Spleen (tissue), 11 donors: ENCODE results near the gene FNDC7. TPM values are rescaled to one million over a fixed set of nuclear protein-coding genes. Genes with fewer than 3 reads are reported as not detected.
A peak's percentile ranks its signal among the peaks of the same experiment; 100 is the strongest.

Experiments used
- DNase-seq: peaks from one replicate; pipeline ENCODE4 v3.0.0-alpha.2; 2020
- H3K27ac ChIP-seq, 8 donors: fragments of 200-600 bp; sonication (generic) in 7 of 8; 1 replicate in 4 of 8; 2 replicates in 4 of 8; pipeline versions ENCODE4 v1.5.0 to v1.8.0; 2016 to 2021; ENCODE audit warnings: inconsistent platforms in 4 of 8, mild to moderate bottlenecking in 4 of 8, moderate library complexity in 1 of 8
- H3K27me3 ChIP-seq, 7 donors: fragments of 200-600 bp; sonication (generic) in 6 of 7; replicated peaks in 1 of 7; 1 replicate in 4 of 7; 2 replicates in 3 of 7; pipeline versions ENCODE4 v1.5.0 to v1.8.0; 2016 to 2021; ENCODE audit warnings: inconsistent platforms in 3 of 7, mild to moderate bottlenecking in 1 of 7
- H3K36me3 ChIP-seq, 6 donors: fragments of 200-600 bp; sonication (generic) in 5 of 6; 1 replicate in 4 of 6; 2 replicates in 2 of 6; pipeline versions ENCODE4 v1.5.0 to v1.8.0; 2016 to 2021; ENCODE audit warnings: inconsistent platforms in 2 of 6
- H3K4me1 ChIP-seq, 6 donors: fragments of 200-600 bp; sonication (generic) in 5 of 6; 1 replicate in 3 of 6; 2 replicates in 3 of 6; pipeline versions ENCODE4 v1.5.0 to v1.8.0; 2016 to 2021; ENCODE audit warnings: inconsistent platforms in 3 of 6
- H3K4me3 ChIP-seq, 8 donors: fragments of 200-600 bp; sonication (generic) in 7 of 8; 1 replicate in 4 of 8; 2 replicates in 4 of 8; pipeline versions ENCODE4 v1.5.0 to v1.8.0; 2016 to 2021; ENCODE audit warnings: inconsistent platforms in 4 of 8, mild to moderate bottlenecking in 4 of 8, moderate library complexity in 2 of 8
- H3K9me3 ChIP-seq, 8 donors: fragments of 200-600 bp; sonication (generic) in 7 of 8; 1 replicate in 4 of 8; 2 replicates in 4 of 8; pipeline versions ENCODE4 v1.5.0 to v1.8.0; 2016 to 2021; ENCODE audit warnings: inconsistent platforms in 4 of 8
- CTCF ChIP-seq, 11 experiments: fragments of 200-600 bp in 7 of 11; fragments of 450-650 bp in 4 of 11; sonication (generic) in 4 of 11; IDR thresholded peaks in 8 of 11; conservative IDR thresholded peaks in 3 of 11; 1 replicate in 7 of 11; 2 replicates in 4 of 11; pipeline versions ENCODE4 v1.4.0 to v1.8.0; 2016 to 2021; ENCODE audit warnings: antibody characterized with exemption in 11 of 11, inconsistent platforms in 4 of 11, mild to moderate bottlenecking in 1 of 11
- POLR2A ChIP-seq, 3 donors: fragments of 450-650 bp; IDR thresholded peaks; one replicate each; pipeline ENCODE4 v1.5.1; 2017; ENCODE audit warnings: antibody characterized with exemption in 3 of 3, mild to moderate bottlenecking in 1 of 3
- POLR2AphosphoS5 ChIP-seq, 3 donors: sonication (generic); formaldehyde crosslinking; IDR thresholded peaks; one replicate each; pipeline ENCODE4 v1.5.1; 2017; ENCODE audit warnings: antibody characterized with exemption in 3 of 3
- WGBS, 5 donors: extraction: QIAGEN DNeasy Blood & Tissue Kit in 3 of 5; methylation state at CpG; one replicate each; pipeline versions ENCODE4 v1.1.5 to v1.1.7; 2013 to 2018; 5-methylcytosine and 5-hydroxymethylcytosine counted together
- intact Hi-C: fragments of 100-400 bp; cut with DNase I; formaldehyde crosslinking; loops from one replicate; pipeline ENCODE4 v1.15.0; 2023; ENCODE audit warnings: low total_unique reads
- polyA plus RNA-seq, 3 donors: library from polyadenylated mRNA; stranded (reverse); fragments of 200-250 nt; gene quantifications; one replicate each; pipeline ENCODE4 v1.2.1, GENCODE V29; 2013
- total RNA-seq, 7 donors: library from RNA; depleted of rRNA in 3 of 7; stranded (reverse); fragments of >200 nt in 3 of 7; fragmentation: NEBNext Ultra II Directional in 4 of 7; extraction: Animal tissue kit (Norgen Biotek cat#: 25700) in 4 of 7; gene quantifications; one replicate each; pipeline versions ENCODE4 v1.1.0 to v1.2.1, GENCODE V29; 2016 to 2021
- donor health status: healthy with polysubstance abuse.
- donor health status: DM: no; HTN: no; CAD: no; lungs with moderate emphysema.
- donor health status: DM: no; HTN: no; CAD: no.
- donor health status: Bipolar disorder and iron deficiency.
- donor health status: healthy.
- donor health status: DM: no; HTN: no; CAD: no.
- donor health status: DM: yes; HTN: yes; CAD: no.

FNDC7 gene
- total and polyA plus RNA-seq, 10 donors = 0.04 to 0.98 (median 0.37) TPM; not detected in 6

- Histone ChIP-seq H3K9me3 (no peaks in the 10 kb centered on the region), H3K27me3 (no peaks in the 10 kb centered on the region), H3K27ac (no peak overlapping the region), H3K4me1 (peaks cover 0 to 7% (median 0%) of the 10 kb centered on the region in 6 donors), H3K36me3 (peaks cover 0 to 87% (median 34%) of the 10 kb centered on the region in 6 donors), H3K4me3 (no peak overlapping the region)
- intact Hi-C loops = no loop called here
- no peak for DNase-seq
- WGBS, 5 donors = 27 to 46% (median 37%) methylated on average over 1 of the region's 1 CpG
- TF ChIP-seq POLR2A (IDR thresholded peaks at IDR 0.05) (no peak), POLR2AphosphoS5 (IDR thresholded peaks at IDR 0.05) (no peak), CTCF (IDR thresholded peaks at IDR 0.05 in 8 of 11, conservative IDR thresholded peaks at IDR 0.05 in 3 of 11) (no peak)
Measured at GRCh38 chr1:108767115-108767514, 54.4 kb downstream of the FNDC7 start.

- DNase-seq = no peak
- intact Hi-C loops = no loop called here
- Histone ChIP-seq H3K27me3 (no peaks in the 10 kb centered on the region), H3K9me3 (no peaks in the 10 kb centered on the region), H3K27ac (no peak overlapping the region), H3K4me1 (peaks cover 0 to 7% (median 0%) of the 10 kb centered on the region in 6 donors), H3K36me3 (peaks cover 0 to 84% (median 33%) of the 10 kb centered on the region in 6 donors), H3K4me3 (no peak overlapping the region)
- TF ChIP-seq POLR2A (IDR thresholded peaks at IDR 0.05) (no peak), POLR2AphosphoS5 (IDR thresholded peaks at IDR 0.05) (no peak), CTCF (IDR thresholded peaks at IDR 0.05 in 8 of 11, conservative IDR thresholded peaks at IDR 0.05 in 3 of 11) (no peak)
- 92 to 98% (median 94%) methylated on average over 3 of the region's 3 CpGs for WGBS, 5 donors
Measured at GRCh38 chr1:108767708-108768107, 55.0 kb downstream of the FNDC7 start.

GRCh38 chr1:108777839-108778238, 65.1 kb downstream of the FNDC7 start:
- Histone ChIP-seq H3K9me3 (no peaks in the 10 kb centered on the region), H3K36me3 (peaks cover 0 to 100% (median 59%) of the 10 kb centered on the region in 6 donors), H3K27me3 (no peaks in the 10 kb centered on the region), H3K4me1 (peaks cover 0 to 8% (median 0%) of the 10 kb centered on the region in 6 donors), H3K27ac (peak overlapping the region in 1 of 8 donors; percentile 8), H3K4me3 (no peak overlapping the region)
- intact Hi-C loops = no loop called here
- TF ChIP-seq POLR2A (IDR thresholded peaks at IDR 0.05) = no peak
- no peak for DNase-seq

GRCh38 chr1:108779455-108779854, 66.7 kb downstream of the FNDC7 start:
- peaks cover 0 to 8% (median 0%) of the 10 kb centered on the region in 6 donors for H3K4me1 ChIP-seq
- peaks cover 0 to 15% (median 4%) of the 10 kb centered on the region in 8 donors for H3K9me3 ChIP-seq
- H3K4me3 ChIP-seq = no peak overlapping the region
- TF ChIP-seq POLR2A (IDR thresholded peaks at IDR 0.05) = no peak
- no peak for TF ChIP-seq CTCF (IDR thresholded peaks at IDR 0.05 in 8 of 11, conservative IDR thresholded peaks at IDR 0.05 in 3 of 11)
- TF ChIP-seq POLR2AphosphoS5 (IDR thresholded peaks at IDR 0.05) = no peak
- H3K27me3 ChIP-seq = no peaks in the 10 kb centered on the region
- H3K36me3 ChIP-seq = peaks cover 0 to 100% (median 61%) of the 10 kb centered on the region in 6 donors
- no peak overlapping the region for H3K27ac ChIP-seq
- no peak for DNase-seq
- intact Hi-C loops = no loop called here
